GM12878 (cell line): ENCODE results near the gene ANXA4. TPM values are rescaled to one million over a fixed set of nuclear protein-coding genes. Genes with fewer than 3 reads are reported as not detected.

Experiments used
- ATF7 ChIP-seq: fragments of 450-650 bp; IDR thresholded peaks from 2 replicates; pipeline ENCODE4 v1.6.1; 2016; ENCODE audit warnings: low read depth, mild to moderate bottlenecking
- BHLHE40 ChIP-seq, 2 experiments: fragments of 450-650 bp in 1 of 2; IDR thresholded peaks; 2 replicates each; pipeline ENCODE4 v1.6.1; 2011 to 2017; ENCODE audit warnings: low read depth in 2 of 2, borderline replicate concordance in 1 of 2, improper control_type of control experiment in 1 of 2, low read length in 1 of 2, mild to moderate bottlenecking in 1 of 2
- CHD1 ChIP-seq: IDR thresholded peaks from 2 replicates; pipeline ENCODE4 v1.6.1; 2012; ENCODE audit warnings: low read depth, low read length, improper control_type of control experiment
- MXI1 ChIP-seq: fragments of 150-350 bp; IDR thresholded peaks from 2 replicates; pipeline ENCODE4 v1.6.1; 2011; ENCODE audit warnings: low read depth, mild to moderate bottlenecking, inconsistent platforms, low read length, improper control_type of control experiment
- POU2F2 ChIP-seq: IDR thresholded peaks from 3 replicates; pipeline ENCODE4 v1.6.1; 2011; ENCODE audit warnings: low read depth, mild to moderate bottlenecking, low read length, borderline replicate concordance
- RB1 ChIP-seq: fragments of 450-650 bp; formaldehyde crosslinking; IDR thresholded peaks from 2 replicates; pipeline ENCODE4 v1.6.1; 2017; ENCODE audit warnings: mild to moderate bottlenecking, borderline replicate concordance
- RELB ChIP-seq: fragments of 450-650 bp; IDR thresholded peaks from 2 replicates; pipeline ENCODE4 v1.6.1; 2017; ENCODE audit warnings: low read depth, mild to moderate bottlenecking, moderate library complexity
- RUNX3 ChIP-seq: IDR thresholded peaks from 2 replicates; pipeline ENCODE4 v1.6.1; 2012; ENCODE audit warnings: low read length, inconsistent platforms
- ZZZ3 ChIP-seq: IDR thresholded peaks from 2 replicates; pipeline ENCODE4 v1.6.1; 2011; ENCODE audit warnings: low read depth; ENCODE audit not compliant: control insufficient read depth, insufficient read length
- polyA plus RNA-seq, 11 experiments: library from polyadenylated mRNA; depleted of rRNA in 4 of 11; unstranded in 6 of 11; stranded (reverse) in 5 of 11; fragments of >200 nt; fragmentation: Nextera tagmentation in 4 of 11; fragmentation: Illumina TruSeq in 1 of 11; extraction: Ambion mirVana in 4 of 11; extraction: Trizol in 1 of 11; gene quantifications; 1 replicate in 1 of 11; 2 replicates in 10 of 11; pipeline versions ENCODE4 v1.2.1 to v1.2.3, GENCODE V29; 2011 to 2016; ENCODE audit warnings: inconsistent platforms in 2 of 11, missing spikeins in 2 of 11, low read depth in 1 of 11
- total RNA-seq, 4 experiments: library from RNA; depleted of rRNA in 3 of 4; stranded (reverse); fragments of >200 nt in 3 of 4; fragmentation: Illumina TruSeq in 1 of 4; extraction: Trizol in 1 of 4; gene quantifications; 2 replicates each; pipeline versions ENCODE4 v1.2.1 to v1.2.3, GENCODE V29; 2013 to 2021
- TF ChIP-seq, protein P1 (sequence below): IDR thresholded peaks from 2 replicates; pipeline ENCODE4 v1.6.1; 2012; ENCODE audit warnings: low read depth, low read length, improper control_type of control experiment

The ANXA4 gene
- total and polyA plus RNA-seq, 10 of the 15 experiments (the other 5 are each of a cell fraction or from before 2014, with no cell fraction given) = 16.3 to 97.2 (median 71.0) TPM

DNA sequence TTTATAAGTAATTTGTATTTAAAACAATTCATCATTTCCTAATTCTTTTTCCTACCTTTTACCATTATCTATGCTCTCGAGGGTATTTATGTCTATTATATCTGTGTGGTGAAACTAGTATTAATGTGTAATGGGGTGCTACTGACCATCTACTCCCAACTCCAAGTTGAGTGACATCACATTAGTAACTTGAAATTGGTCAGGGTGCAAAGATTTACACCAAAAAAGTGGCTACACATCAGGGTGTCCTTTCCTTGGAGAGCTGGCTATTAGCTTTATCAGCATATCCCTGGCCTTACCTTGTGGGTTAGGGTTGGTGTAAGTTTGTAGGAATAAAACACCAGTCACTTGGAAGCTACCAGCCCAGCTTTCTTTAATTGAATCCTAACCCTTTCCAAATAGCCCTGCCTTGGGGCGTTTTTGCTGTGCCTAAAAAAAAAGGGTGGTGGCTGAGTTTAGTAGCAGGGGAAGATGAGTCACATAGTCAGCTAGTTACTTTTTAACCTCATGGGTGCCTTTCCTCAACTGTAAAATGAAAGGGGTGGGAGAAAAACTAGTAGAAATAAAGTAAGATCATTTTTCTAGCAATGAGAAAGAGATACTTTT is 14.0 kb downstream of the ANXA4 start (continued):
- TF ChIP-seq RUNX3 = no peak
- TF ChIP-seq ATF7 = peak; percentile 57; the same call in 1 of the 2 replicates
- peak; percentile 26; the same call in 1 of the 2 replicates for TF ChIP-seq RELB
- no peak for TF ChIP-seq CHD1
- TF ChIP-seq POU2F2 = no peak
- no peak for TF ChIP-seq BHLHE40 (IDR thresholded peaks at IDR 0.05; ENCODE audit: borderline replicate concordance in 1 of 2, low read depth in 2 of 2, low read length in 1 of 2)
- no peak for TF ChIP-seq ZZZ3
- TF ChIP-seq, protein P1, sequence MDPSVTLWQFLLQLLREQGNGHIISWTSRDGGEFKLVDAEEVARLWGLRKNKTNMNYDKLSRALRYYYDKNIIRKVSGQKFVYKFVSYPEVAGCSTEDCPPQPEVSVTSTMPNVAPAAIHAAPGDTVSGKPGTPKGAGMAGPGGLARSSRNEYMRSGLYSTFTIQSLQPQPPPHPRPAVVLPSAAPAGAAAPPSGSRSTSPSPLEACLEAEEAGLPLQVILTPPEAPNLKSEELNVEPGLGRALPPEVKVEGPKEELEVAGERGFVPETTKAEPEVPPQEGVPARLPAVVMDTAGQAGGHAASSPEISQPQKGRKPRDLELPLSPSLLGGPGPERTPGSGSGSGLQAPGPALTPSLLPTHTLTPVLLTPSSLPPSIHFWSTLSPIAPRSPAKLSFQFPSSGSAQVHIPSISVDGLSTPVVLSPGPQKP = no peak
- TF ChIP-seq RB1 = no peak
- no peak for TF ChIP-seq MXI1
